ENCODE data around the gene FLT1. TPM values are rescaled to one million over a fixed set of nuclear protein-coding genes. Genes with fewer than 3 reads are reported as not detected.

Gene FLT1
- total RNA-seq, 2 experiments from 2014 or later: 1.6 to 2.5 TPM

DNA sequence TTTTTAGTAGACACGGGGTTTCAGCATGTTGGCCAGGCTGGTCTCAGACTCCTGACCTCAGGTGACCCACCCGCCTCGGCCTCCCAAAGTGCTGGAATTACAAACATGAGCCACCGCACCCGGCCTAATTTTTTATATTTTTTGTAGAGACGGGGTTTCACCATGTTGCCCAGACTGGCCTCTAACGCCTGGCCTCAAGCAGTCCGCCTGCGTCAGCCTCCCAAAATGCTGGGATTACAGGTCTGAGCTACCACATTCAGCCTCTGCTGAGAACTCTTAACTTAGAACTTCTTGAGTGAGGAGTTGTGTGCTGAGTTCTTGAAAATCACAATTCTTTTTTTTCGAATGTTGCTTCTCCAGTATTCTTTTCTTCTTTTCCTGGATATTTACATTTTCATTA is 244.4 kb downstream of the FLT1 start:
- no peak overlapping the region for H3K4me2 ChIP-seq (ENCODE audit: low read length)
- H2AFZ ChIP-seq (ENCODE audit: low read length): no peak overlapping the region
- H3K27ac ChIP-seq (ENCODE audit: low read depth, low read length, poor library complexity, severe bottlenecking): no peak overlapping the region
- no peak for TF ChIP-seq CTCF (conservative IDR thresholded peaks at IDR 0.05; ENCODE audit: low read length)
- TF ChIP-seq EZH2phosphoT487 (IDR thresholded peaks at IDR 0.05; ENCODE audit: borderline replicate concordance, low read depth, low read length): no peak
- no peaks in the 10 kb centered on the region for H4K20me1 ChIP-seq (ENCODE audit: insufficient read depth, low read length)
- H3K4me3 ChIP-seq (ENCODE audit: low read depth, low read length, poor library complexity, severe bottlenecking): no peak overlapping the region
- peaks cover 13% of the 10 kb centered on the region; the same call in 1 of the 2 replicates for H3K9me3 ChIP-seq (ENCODE audit: low read length)
- intact Hi-C loops (cut with micrococcal nuclease; ENCODE audit: unreplicated experiment): no loop called here
- no TSS peak for BruUV-seq (replicated peaks)
- H3K9me2 ChIP-seq (ENCODE audit: insufficient read depth, low read length): no peaks in the 10 kb centered on the region
- H3K79me2 ChIP-seq (ENCODE audit: insufficient read depth, low read depth, low read length): peaks cover 5% of the 10 kb centered on the region; the same call in 1 of the 2 replicates
- ChIA-PET POLR2A (interaction anchor here (0.6 kb wide), 1 partner anchor 58 kb away, joined by 4 read pairs; no protein-coding TSS in a partner anchor), CTCF (ENCODE audit: unreplicated experiment) (no interaction called here)
- peaks cover 43% of the 10 kb centered on the region for H3K36me3 ChIP-seq (ENCODE audit: insufficient read depth, low read length)
- no peak for DNase-seq (ENCODE audit: low spot score)
- peaks cover 4% of the 10 kb centered on the region for H3K4me1 ChIP-seq (ENCODE audit: insufficient read depth, low read length, poor library complexity, severe bottlenecking)

Other genes starting within 250 kb of the FLT1 start
- gene POMP, start 164.0 kb upstream of the FLT1 start, total RNA-seq (2014; rRNA removed; shearing (Covaris generic)): 46.6 and 46.7 TPM in 2 replicates
- gene POMP, start 164.0 kb upstream of the FLT1 start, total RNA-seq (2022): 61.9 and 79.0 TPM in 2 replicates
- 3.8 and 4.3 TPM in 2 replicates for gene SLC46A3, start 223.8 kb upstream of the FLT1 start, total RNA-seq (2014; rRNA removed; shearing (Covaris generic))
- gene SLC46A3, start 223.8 kb upstream of the FLT1 start, total RNA-seq (2022): 10.2 and 11.7 TPM in 2 replicates

Data from OCI-LY7 (cell line).